Measurements from ENCODE around the gene PNPO. TPM values are rescaled to one million over a fixed set of nuclear protein-coding genes. Genes with fewer than 3 reads are reported as not detected.
"Not testable (repeated sequence)": the region's sequence is repeated elsewhere in the genome, so short reads cannot be mapped to it uniquely, and the experiment has no call there.

PNPO gene
- total RNA-seq, 1 donor from 2014 or later, result 27.8 TPM

- intact Hi-C loops (cut with DNase I), result no loop called here
- DNase-seq (ENCODE audit: missing footprints) (no peak), ATAC-seq (no peak)
Measured at GRCh38 chr17:47987240-47987835, 46.0 kb downstream of the PNPO start.

DNA sequence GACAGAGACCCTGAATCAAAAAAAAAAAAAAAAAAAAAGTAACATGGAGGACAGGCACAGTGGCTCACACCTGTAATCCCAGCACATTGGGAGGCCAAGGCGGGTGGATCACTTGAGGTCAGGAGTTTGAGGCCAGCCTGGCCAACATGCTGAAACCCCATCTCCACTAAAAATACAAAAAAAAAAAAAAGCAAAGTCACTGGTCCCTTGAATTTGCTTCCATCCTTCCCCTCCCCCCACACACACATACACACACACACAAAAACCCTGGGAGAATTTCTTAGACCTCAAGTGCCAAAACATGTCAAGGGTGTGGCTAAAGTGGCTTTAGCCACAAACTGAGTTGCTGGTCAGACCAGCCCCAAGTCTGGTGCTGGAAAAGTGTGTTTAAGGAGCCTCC, 47.1 kb downstream of the PNPO start:
- intact Hi-C loops (cut with DNase I); ATAC-seq; DNase-seq (ENCODE audit: missing footprints): not testable (repeated sequence)

- DNase-seq (ENCODE audit: missing footprints) (no peak), ATAC-seq (no peak)
- intact Hi-C loops (cut with DNase I), result no loop called here
Measured at GRCh38 chr17:47989159-47989558, 47.8 kb downstream of the PNPO start.

- ATAC-seq (no peak), DNase-seq (ENCODE audit: missing footprints) (no peak)
- intact Hi-C loops (cut with DNase I), result no loop called here
Measured at GRCh38 chr17:47989700-47990099, 48.3 kb downstream of the PNPO start.

- DNase-seq (ENCODE audit: missing footprints) (no peak), ATAC-seq (no peak)
- intact Hi-C loops (cut with DNase I), result no loop called here
Measured at GRCh38 chr17:47990962-47991731, 49.8 kb downstream of the PNPO start.

DNA sequence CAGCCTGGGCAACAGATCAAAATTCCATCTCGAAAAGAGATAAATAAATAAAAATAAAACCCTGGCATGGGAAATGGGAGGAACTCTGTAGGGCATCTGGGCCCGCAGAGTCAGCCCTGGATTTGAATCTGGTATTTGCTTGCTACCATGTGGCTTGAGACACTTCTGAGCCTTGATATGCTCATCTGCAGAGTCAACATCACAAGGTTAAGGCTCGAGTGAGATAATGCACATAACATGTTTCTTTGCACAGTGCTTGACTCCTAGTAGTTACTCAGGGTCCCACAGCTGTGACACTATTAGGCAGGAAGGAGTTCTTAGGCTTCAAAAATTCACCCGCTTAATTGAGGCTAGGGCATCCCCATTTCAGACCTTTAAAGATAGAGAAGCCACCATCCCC, 50.8 kb downstream of the PNPO start:
- intact Hi-C loops (cut with DNase I), result no loop called here
- no peak for DNase-seq (ENCODE audit: missing footprints)
- ATAC-seq, result peak; percentile 33

DNA sequence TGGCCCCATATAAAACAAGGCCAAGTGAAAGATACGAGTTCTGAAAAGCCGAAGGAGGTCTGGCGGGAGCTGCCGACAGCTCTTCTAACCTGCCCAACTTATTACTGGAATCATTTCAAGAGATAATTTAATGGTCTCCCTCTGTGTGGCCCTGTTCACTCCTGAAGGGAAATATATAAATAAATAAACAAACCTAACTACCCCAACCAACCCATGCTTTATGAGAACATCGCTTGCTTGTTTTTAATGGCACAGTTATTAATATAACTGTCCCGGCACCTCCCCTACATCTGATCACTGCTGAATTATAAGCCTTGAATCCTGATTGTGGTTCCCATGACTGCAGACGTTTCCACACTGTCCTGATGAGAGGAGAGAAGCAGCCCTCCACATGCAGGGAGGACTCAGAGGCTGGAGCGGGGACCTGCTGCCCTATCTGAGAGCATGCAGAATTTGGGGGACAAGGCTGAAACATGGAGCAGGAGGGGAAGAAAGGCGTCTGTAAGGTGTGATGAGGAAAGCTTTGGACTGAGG, 51.7 kb downstream of the PNPO start:
- no peak for DNase-seq (ENCODE audit: missing footprints)
- ATAC-seq, result no peak
- intact Hi-C loops (cut with DNase I), result no loop called here

DNA sequence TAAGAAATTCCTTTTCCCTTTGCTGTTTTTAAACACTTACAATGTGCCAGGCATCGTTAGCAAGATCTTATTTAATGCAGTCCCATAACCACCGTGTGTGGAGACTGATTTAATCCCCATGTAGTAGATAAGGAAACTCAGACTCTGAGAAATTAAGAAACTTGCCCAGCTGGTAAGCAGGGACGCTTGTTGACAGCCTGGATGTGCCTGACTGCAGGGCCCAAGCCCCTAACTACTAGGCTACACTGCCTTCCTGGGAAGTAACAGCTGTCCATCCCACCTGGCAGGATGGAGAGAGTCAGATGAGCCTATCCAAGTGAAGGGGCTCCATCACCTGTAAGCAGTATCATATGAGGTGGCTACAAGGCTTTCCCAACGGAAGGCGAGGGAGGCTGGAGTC, 52.6 kb downstream of the PNPO start:
- intact Hi-C loops (cut with DNase I), result no loop called here
- ATAC-seq, result no peak
- no peak for DNase-seq (ENCODE audit: missing footprints)

DNA sequence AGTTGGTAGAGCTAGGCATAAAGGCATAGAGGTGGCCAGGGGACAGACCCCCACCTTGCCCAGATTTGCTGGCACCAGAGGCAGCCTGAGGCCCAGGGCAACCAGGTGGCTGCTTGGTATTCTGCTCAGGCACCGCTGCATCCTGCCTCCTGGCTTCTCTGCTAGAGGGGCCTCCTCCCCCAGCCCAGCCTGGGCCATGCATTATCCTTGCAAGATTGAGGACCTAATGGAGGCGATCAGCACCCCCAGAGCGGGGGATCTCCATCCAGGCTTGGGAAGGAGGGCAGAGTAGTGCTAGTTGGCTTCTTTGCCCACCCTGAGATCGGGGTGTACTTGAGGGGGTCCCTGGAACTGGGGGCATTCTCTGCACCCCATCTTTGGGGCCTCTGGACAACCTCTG, 53.4 kb downstream of the PNPO start:
- intact Hi-C loops (cut with DNase I), result no loop called here
- ATAC-seq, result no peak
- no peak for DNase-seq (ENCODE audit: missing footprints)

DNA sequence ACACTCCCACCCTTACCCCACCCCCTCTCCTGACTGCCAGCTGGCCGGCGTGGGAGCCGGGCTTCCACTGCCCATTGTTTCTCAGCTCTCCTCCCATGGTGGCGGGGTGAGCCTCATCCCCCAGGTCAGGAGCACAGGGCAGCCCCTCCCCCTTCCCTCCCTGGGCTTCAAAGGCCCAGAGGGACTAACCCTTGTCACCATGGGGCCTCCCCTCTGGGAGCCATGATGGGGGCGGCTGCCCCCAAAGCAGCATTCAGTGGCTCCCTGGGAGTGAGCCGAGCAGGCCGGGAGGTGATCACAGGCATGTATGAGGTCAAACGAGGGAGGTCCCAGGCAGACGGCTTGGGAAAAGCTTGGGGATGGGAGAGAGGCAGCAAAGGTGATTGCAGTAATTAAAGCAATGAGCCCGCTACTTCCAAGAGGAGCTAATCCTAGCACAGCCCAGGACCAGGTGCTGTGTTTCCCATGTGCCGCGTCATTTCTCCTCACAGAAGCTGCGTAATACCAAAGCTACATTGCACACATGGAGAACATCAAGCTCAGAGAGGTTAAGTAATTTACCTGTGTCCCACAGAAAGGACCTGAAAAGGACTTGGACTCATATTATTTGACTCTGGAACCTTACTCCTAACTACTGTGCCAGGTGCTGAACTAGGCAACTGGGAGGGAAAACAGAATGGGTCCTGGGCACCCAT, 54.0 kb downstream of the PNPO start:
- no peak for ATAC-seq
- DNase-seq (ENCODE audit: missing footprints), result no peak
- intact Hi-C loops (cut with DNase I), result no loop called here

DNA sequence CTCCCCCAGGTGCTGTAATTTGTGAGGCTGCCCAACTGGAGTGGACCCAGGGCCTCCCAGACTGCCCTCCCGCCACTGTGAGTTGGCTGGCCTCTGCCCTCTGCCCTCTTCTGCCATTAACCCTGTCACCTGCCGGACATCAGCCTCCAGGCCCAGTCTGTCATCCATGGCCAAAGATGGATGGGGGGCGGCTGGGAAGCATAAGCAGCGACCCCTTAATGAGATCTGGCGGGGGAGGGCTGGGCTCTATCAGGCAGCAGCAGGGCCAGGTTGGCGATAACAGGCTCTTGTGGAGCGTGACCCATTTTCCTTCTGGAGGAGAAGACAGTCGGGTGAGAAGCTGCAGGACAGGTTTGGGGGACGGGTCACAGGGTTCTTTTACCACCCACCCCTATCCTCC, 54.8 kb downstream of the PNPO start:
- intact Hi-C loops (cut with DNase I), result no loop called here
- ATAC-seq (no peak), DNase-seq (ENCODE audit: missing footprints) (no peak)

GRCh38 chr17:47997586-47997985, 56.2 kb downstream of the PNPO start:
- intact Hi-C loops (cut with DNase I), result no loop called here
- ATAC-seq (no peak), DNase-seq (ENCODE audit: missing footprints) (no peak)

DNA sequence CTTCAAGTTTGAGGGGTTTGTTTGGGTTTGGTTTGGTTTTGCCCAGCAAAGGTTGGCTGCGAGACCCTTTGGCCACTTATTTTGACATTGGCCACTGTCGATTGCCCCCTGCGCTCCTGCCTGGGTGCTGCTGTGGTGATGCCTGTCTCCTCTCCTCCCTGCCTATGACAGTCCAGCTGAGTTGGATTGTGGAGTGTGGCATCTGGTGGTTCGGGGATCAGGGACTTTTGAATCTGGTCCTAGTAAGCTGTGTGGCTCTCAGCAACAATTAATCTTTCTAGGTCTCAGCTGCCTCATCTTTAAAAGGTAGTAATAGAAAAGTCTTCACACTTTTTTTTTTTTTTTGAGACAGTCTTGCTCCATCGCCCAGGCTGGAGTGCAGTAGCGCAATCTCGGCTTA, 56.7 kb downstream of the PNPO start:
- intact Hi-C loops (cut with DNase I), result no loop called here
- ATAC-seq (no peak), DNase-seq (ENCODE audit: missing footprints) (no peak)

Other genes starting within 250 kb of the PNPO start
- 14.2 TPM for gene TBKBP1, start 247.4 kb upstream of the PNPO start, total RNA-seq
- gene TBX21, start 208.3 kb upstream of the PNPO start, total RNA-seq, result 0.27 TPM
- 5.4 TPM for gene OSBPL7, start 119.8 kb upstream of the PNPO start, total RNA-seq
- 54.9 TPM for gene MRPL10, start 110.0 kb upstream of the PNPO start, total RNA-seq
- gene LRRC46, start 109.9 kb upstream of the PNPO start, total RNA-seq, result 0.30 TPM
- gene SCRN2, start 100.3 kb upstream of the PNPO start, total RNA-seq, result 27.0 TPM
- 0.19 TPM for gene SP6, start 90.4 kb upstream of the PNPO start, total RNA-seq
- 11.7 TPM for gene SP2, start 45.3 kb upstream of the PNPO start, total RNA-seq
- gene PRR15L, start 16.3 kb downstream of the PNPO start, total RNA-seq, result not detected
- gene CDK5RAP3, start 29.5 kb downstream of the PNPO start, total RNA-seq, result 50.0 TPM
- 52.9 TPM for gene COPZ2, start 96.2 kb downstream of the PNPO start, total RNA-seq
- gene NFE2L1, start 106.8 kb downstream of the PNPO start, total RNA-seq, result 775 TPM
- gene CBX1, start 159.9 kb downstream of the PNPO start, total RNA-seq, result 40.0 TPM
- 10.5 TPM for gene SNX11, start 166.2 kb downstream of the PNPO start, total RNA-seq